PC-3 (cell line): ENCODE results near the gene STEAP1B. TPM values are rescaled to one million over a fixed set of nuclear protein-coding genes. Genes with fewer than 3 reads are reported as not detected.
A peak's percentile ranks its signal among the peaks of the same experiment; 100 is the strongest.

Experiments used
- ATAC-seq: fragments of 200-7000 bp; cut with Tn5 transposase; 2 replicates; pipeline ENCODE4 v1.9.1; 2020; ENCODE audit warnings: mild to moderate bottlenecking, moderate library complexity
- BruUV-seq: library from RNA; stranded (reverse); fragments of 400-500 nt; replicated peaks from 2 replicates; lab custom pipeline; 2021; lab: Mats Ljungman, UMichigan
- CTCF ChIA-PET: fragments of 300-600 bp; sonication (Branson Sonifier 250); formaldehyde crosslinking; loops from one replicate; lab custom pipeline; 2022; ENCODE audit warnings: antibody characterized with exemption; lab: Charles Lee
- POLR2A ChIA-PET: fragments of 300-600 bp; sonication (Branson Sonifier 250); formaldehyde crosslinking; loops from one replicate; lab custom pipeline; 2022; ENCODE audit warnings: antibody characterized with exemption; ENCODE audit not compliant: unreplicated experiment; lab: Charles Lee
- DNase-seq: peaks from one replicate; pipeline ENCODE4 v3.0.0-alpha.2; 2015
- H2AFZ ChIP-seq: fragments of 300-600 bp; sonication (generic); 2 replicates; pipeline ENCODE4 v1.6.0; 2016; ENCODE audit warnings: antibody characterized with exemption, low read length
- H3F3A ChIP-seq: fragments of 300-600 bp; sonication (generic); one replicate; pipeline ENCODE4 v1.6.0; 2017; ENCODE audit warnings: antibody characterized with exemption, low read length, control low read depth, mild to moderate bottlenecking; ENCODE audit not compliant: unreplicated experiment
- H3K27ac ChIP-seq: fragments of 300-600 bp; sonication (generic); 2 replicates; pipeline ENCODE4 v1.5.1; 2016; ENCODE audit warnings: mild to moderate bottlenecking, low read length
- H3K27me3 ChIP-seq: fragments of 300-600 bp; sonication (generic); 2 replicates; pipeline ENCODE4 v1.6.1; 2016; ENCODE audit warnings: low read length, mixed read lengths
- H3K36me3 ChIP-seq: fragments of 300-600 bp; sonication (generic); 2 replicates; pipeline ENCODE4 v1.6.1; 2016; ENCODE audit warnings: low read depth, mixed run types, low read length, mixed read lengths
- H3K4me1 ChIP-seq: fragments of 300-600 bp; sonication (generic); 2 replicates; pipeline ENCODE4 v1.5.1; 2016; ENCODE audit warnings: low read length; ENCODE audit not compliant: insufficient read depth
- H3K4me2 ChIP-seq: fragments of 300-600 bp; sonication (generic); 2 replicates; pipeline ENCODE4 v1.6.0; 2016; ENCODE audit warnings: low read length
- H3K4me3 ChIP-seq: fragments of 300-600 bp; sonication (generic); 2 replicates; pipeline ENCODE4 v1.5.1; 2016; ENCODE audit warnings: mild to moderate bottlenecking, low read length, mixed read lengths
- H3K79me2 ChIP-seq: fragments of 300-600 bp; sonication (generic); 2 replicates; pipeline ENCODE4 v1.6.1; 2017; ENCODE audit warnings: low read length, mixed read lengths
- H3K9ac ChIP-seq: fragments of 300-600 bp; sonication (generic); 2 replicates; pipeline ENCODE4 v1.6.0; 2016; ENCODE audit warnings: mild to moderate bottlenecking, low read length
- H3K9me2 ChIP-seq: fragments of 300-600 bp; sonication (generic); replicated peaks from 2 replicates; pipeline ENCODE4 v1.6.1; 2016; ENCODE audit warnings: mixed run types, low read length, mixed read lengths
- H3K9me3 ChIP-seq: fragments of 300-600 bp; sonication (generic); 2 replicates; pipeline ENCODE4 v1.6.1; 2016; ENCODE audit warnings: low read length, mixed read lengths
- H4K20me1 ChIP-seq: fragments of 300-600 bp; sonication (generic); 2 replicates; pipeline ENCODE4 v1.6.1; 2016; ENCODE audit warnings: low read length, mixed read lengths
- EZH2 ChIP-seq: fragments of 300-600 bp; sonication (generic); IDR thresholded peaks from one replicate; pipeline ENCODE4 v1.6.1; 2017; ENCODE audit warnings: antibody characterized with exemption, mild to moderate bottlenecking, low read length; ENCODE audit not compliant: unreplicated experiment
- EZH2phosphoT487 ChIP-seq: fragments of 300-600 bp; sonication (generic); IDR thresholded peaks from 2 replicates; pipeline ENCODE4 v1.6.1; 2018; ENCODE audit warnings: mild to moderate bottlenecking, antibody characterized with exemption, low read length, borderline replicate concordance
- intact Hi-C: fragments of 100-400 bp; cut with micrococcal nuclease; formaldehyde crosslinking; loops from 2 replicates; pipeline ENCODE4 v1.9.0; 2023
- total RNA-seq: library from RNA; depleted of rRNA; stranded (reverse); fragments of >200 nt; gene quantifications from 2 replicates; pipeline ENCODE4 v1.2.3, GENCODE V29; 2014
- TF ChIP-seq, protein P1 (sequence below): fragments of 300-600 bp; sonication (generic); conservative IDR thresholded peaks from 2 replicates; pipeline ENCODE4 v1.5.1; 2017; ENCODE audit warnings: antibody characterized with exemption, low read depth, mild to moderate bottlenecking, low read length

Gene STEAP1B
- total RNA-seq, 1 experiment from 2014 or later: 0.47 TPM

GRCh38 chr7:22432203-22432718 lies 67.7 kb downstream of the STEAP1B start:
- TF ChIP-seq EZH2phosphoT487 (no peak), EZH2 (no peak)
- TF ChIP-seq, protein P1, sequence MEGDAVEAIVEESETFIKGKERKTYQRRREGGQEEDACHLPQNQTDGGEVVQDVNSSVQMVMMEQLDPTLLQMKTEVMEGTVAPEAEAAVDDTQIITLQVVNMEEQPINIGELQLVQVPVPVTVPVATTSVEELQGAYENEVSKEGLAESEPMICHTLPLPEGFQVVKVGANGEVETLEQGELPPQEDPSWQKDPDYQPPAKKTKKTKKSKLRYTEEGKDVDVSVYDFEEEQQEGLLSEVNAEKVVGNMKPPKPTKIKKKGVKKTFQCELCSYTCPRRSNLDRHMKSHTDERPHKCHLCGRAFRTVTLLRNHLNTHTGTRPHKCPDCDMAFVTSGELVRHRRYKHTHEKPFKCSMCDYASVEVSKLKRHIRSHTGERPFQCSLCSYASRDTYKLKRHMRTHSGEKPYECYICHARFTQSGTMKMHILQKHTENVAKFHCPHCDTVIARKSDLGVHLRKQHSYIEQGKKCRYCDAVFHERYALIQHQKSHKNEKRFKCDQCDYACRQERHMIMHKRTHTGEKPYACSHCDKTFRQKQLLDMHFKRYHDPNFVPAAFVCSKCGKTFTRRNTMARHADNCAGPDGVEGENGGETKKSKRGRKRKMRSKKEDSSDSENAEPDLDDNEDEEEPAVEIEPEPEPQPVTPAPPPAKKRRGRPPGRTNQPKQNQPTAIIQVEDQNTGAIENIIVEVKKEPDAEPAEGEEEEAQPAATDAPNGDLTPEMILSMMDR: no peak
- no peak for ATAC-seq
- BruUV-seq: no TSS peak
- peak overlapping the region; percentile 28; the same call in 1 of the 2 replicates for H2AFZ ChIP-seq
- H3K9ac ChIP-seq: peak overlapping the region; percentile 55
- H3F3A ChIP-seq: no peaks in the 10 kb centered on the region
- no peaks in the 10 kb centered on the region for H3K9me3 ChIP-seq
- H3K9me2 ChIP-seq: no peaks in the 10 kb centered on the region
- peak overlapping the region; percentile 84 for H3K27ac ChIP-seq
- H3K36me3 ChIP-seq: no peaks in the 10 kb centered on the region
- intact Hi-C loops: no loop called here
- no peak overlapping the region for H3K4me3 ChIP-seq
- H3K4me1 ChIP-seq: peaks cover 26% of the 10 kb centered on the region
- peak overlapping the region; percentile 76 for H3K4me2 ChIP-seq
- no peaks in the 10 kb centered on the region for H3K79me2 ChIP-seq
- POLR2A ChIA-PET: no interaction called here
- H3K27me3 ChIP-seq: no peaks in the 10 kb centered on the region
- DNase-seq: no peak
- CTCF ChIA-PET: no interaction called here
- H4K20me1 ChIP-seq: no peaks in the 10 kb centered on the region

DNA sequence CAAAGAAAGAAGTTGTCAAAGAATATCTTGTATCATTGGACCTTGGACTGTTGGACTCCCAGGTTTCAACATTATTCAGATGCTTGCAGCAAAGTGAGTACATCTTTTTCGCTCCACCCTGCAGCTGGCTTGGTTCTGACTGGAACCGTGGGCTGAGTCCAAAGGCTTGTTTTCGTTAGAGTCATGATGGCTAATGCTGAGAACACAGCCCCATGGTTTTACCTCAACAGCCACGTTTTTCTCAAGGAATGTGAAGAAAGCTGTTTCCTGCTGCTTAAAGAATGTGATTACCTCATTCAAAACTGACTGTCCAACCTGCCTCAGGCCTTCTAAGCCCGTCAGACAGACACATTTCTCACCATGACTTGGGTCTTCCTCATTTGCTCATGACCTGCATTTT lies 69.5 kb downstream of the STEAP1B start:
- Histone ChIP-seq H3K36me3 (no peaks in the 10 kb centered on the region), H3K4me1 (peaks cover 26% of the 10 kb centered on the region), H4K20me1 (no peaks in the 10 kb centered on the region), H3K4me3 (no peak overlapping the region), H3K4me2 (no peak overlapping the region), H3K27ac (no peak overlapping the region), H3F3A (no peaks in the 10 kb centered on the region), H2AFZ (no peak overlapping the region), H3K27me3 (no peaks in the 10 kb centered on the region), H3K79me2 (no peaks in the 10 kb centered on the region), H3K9me3 (no peaks in the 10 kb centered on the region), H3K9ac (no peak overlapping the region), H3K9me2 (no peaks in the 10 kb centered on the region)
- POLR2A ChIA-PET: no interaction called here
- no TSS peak for BruUV-seq
- peak; percentile 20 for DNase-seq
- intact Hi-C loops: no loop called here
- CTCF ChIA-PET: no interaction called here
- ATAC-seq: no peak
- TF ChIP-seq, protein P1: no peak
- TF ChIP-seq EZH2phosphoT487 (no peak), EZH2 (no peak)

GRCh38 chr7:22429386-22429785 lies 70.6 kb downstream of the STEAP1B start:
- CTCF ChIA-PET: no interaction called here
- BruUV-seq: no TSS peak
- no peak overlapping the region for H3K9ac ChIP-seq
- H3K9me3 ChIP-seq: no peaks in the 10 kb centered on the region
- no peaks in the 10 kb centered on the region for H3K36me3 ChIP-seq
- intact Hi-C loops: no loop called here
- H3K4me3 ChIP-seq: no peak overlapping the region
- no peaks in the 10 kb centered on the region for H3K27me3 ChIP-seq
- no peaks in the 10 kb centered on the region for H3K9me2 ChIP-seq
- ATAC-seq (peak; percentile 25; the same call in 1 of the 2 replicates), DNase-seq (peak; percentile 50)
- H3K27ac ChIP-seq: no peak overlapping the region
- H4K20me1 ChIP-seq: no peaks in the 10 kb centered on the region
- no peak for TF ChIP-seq EZH2
- TF ChIP-seq, protein P1: no peak
- TF ChIP-seq EZH2phosphoT487: no peak
- no peak overlapping the region for H2AFZ ChIP-seq
- no peak overlapping the region for H3K4me2 ChIP-seq
- POLR2A ChIA-PET: no interaction called here
- H3F3A ChIP-seq: no peaks in the 10 kb centered on the region
- H3K4me1 ChIP-seq: peaks cover 24% of the 10 kb centered on the region
- H3K79me2 ChIP-seq: no peaks in the 10 kb centered on the region
